ENCODE measurements around the gene PIAS4.

Gene PIAS4

GRCh38 chr19:4016486-4016885, 8.9 kb downstream of the PIAS4 start:
- ChIA-PET POLR2A (ENCODE audit: low non-redundant PET) (no interaction called here), CTCF (no interaction called here)
- no peak for TF ChIP-seq CTCF (conservative IDR thresholded peaks at IDR 0.05; ENCODE audit: low read depth)
- DNase-seq (ENCODE audit: low spot score), result no peak
- no peak overlapping the region for H3K27ac ChIP-seq

- TF ChIP-seq CTCF (conservative IDR thresholded peaks at IDR 0.05; ENCODE audit: low read depth), result no peak
- H3K27ac ChIP-seq, result no peak overlapping the region
- ChIA-PET POLR2A (ENCODE audit: low non-redundant PET) (no interaction called here), CTCF (no interaction called here)
- no peak for DNase-seq (ENCODE audit: low spot score)
Measured at GRCh38 chr19:4016903-4017638, 9.5 kb downstream of the PIAS4 start.

GRCh38 chr19:4018140-4018613, 10.6 kb downstream of the PIAS4 start:
- ChIA-PET POLR2A (ENCODE audit: low non-redundant PET) (no interaction called here), CTCF (no interaction called here)
- no peak overlapping the region for H3K27ac ChIP-seq
- DNase-seq (ENCODE audit: low spot score), result no peak
- no peak for TF ChIP-seq CTCF (conservative IDR thresholded peaks at IDR 0.05; ENCODE audit: low read depth)

GRCh38 chr19:4018775-4019504, 11.4 kb downstream of the PIAS4 start:
- H3K27ac ChIP-seq, result 0 out of 2 replicates have a peak overlapping the region, but pooled peaks have one; percentile 5
- ChIA-PET CTCF (interaction anchor here (0.7 kb wide), 1 partner anchor 273 kb away, joined by 3 read pairs; no protein-coding TSS in a partner anchor), POLR2A (ENCODE audit: low non-redundant PET) (no interaction called here)
- no peak for TF ChIP-seq CTCF (conservative IDR thresholded peaks at IDR 0.05; ENCODE audit: low read depth)
- no peak for DNase-seq (ENCODE audit: low spot score)

- TF ChIP-seq CTCF (conservative IDR thresholded peaks at IDR 0.05; ENCODE audit: low read depth), result no peak
- 0 out of 2 replicates have a peak overlapping the region, but pooled peaks have one; percentile 5 for H3K27ac ChIP-seq
- POLR2A ChIA-PET (ENCODE audit: low non-redundant PET), result no interaction called here
- DNase-seq (ENCODE audit: low spot score), result no peak
- CTCF ChIA-PET, result interaction anchor here (0.7 kb wide), 1 partner anchor 273 kb away, joined by 3 read pairs; no protein-coding TSS in a partner anchor
Measured at GRCh38 chr19:4019578-4019977, 12.0 kb downstream of the PIAS4 start.

- TF ChIP-seq CTCF (conservative IDR thresholded peaks at IDR 0.05; ENCODE audit: low read depth), result no peak
- CTCF ChIA-PET, result no interaction called here
- H3K27ac ChIP-seq, result no peak overlapping the region
- no peak for DNase-seq (ENCODE audit: low spot score)
- POLR2A ChIA-PET (ENCODE audit: low non-redundant PET), result no interaction called here
Measured at GRCh38 chr19:4023600-4024398, 16.3 kb downstream of the PIAS4 start.
